HG02870 (cell line): Measurements from ENCODE around the gene DHX16.
"Not testable (repeated sequence)": the region's sequence is repeated elsewhere in the genome, so short reads cannot be mapped to it uniquely, and the experiment has no call there.

Source experiments
- ATAC-seq: cut with Tn5 transposase; IDR thresholded peaks from one replicate; pipeline ENCODE4 v1.9.1; 2021; ENCODE audit warnings: mild to moderate bottlenecking, moderate library complexity; ENCODE audit not compliant: unreplicated experiment

DHX16 gene

GRCh38 chr6:30672445-30673253 lies at the start of gene DHX16:
Gene DHX16 (minus strand): TSS chr6:30673006. CDS start chr6:30672841, 165 bp downstream.
- ATAC-seq, result peak; percentile 71

- not testable (repeated sequence) for ATAC-seq
These were observed 49.1 kb upstream of the DHX16 start for GRCh38 chr6:30722025-30722279.

- ATAC-seq, result peak; percentile 20
These were observed 48.6 kb upstream of the DHX16 start for GRCh38 chr6:30721198-30722024.

GRCh38 chr6:30720738-30721197 lies 48.0 kb upstream of the DHX16 start:
- ATAC-seq, result no peak

GRCh38 chr6:30719791-30720737 lies 47.3 kb upstream of the DHX16 start, which contains the start of gene TUBB:
Gene TUBB (plus strand): TSS chr6:30720352. CDS start chr6:30720507, 155 bp downstream.
- peak; percentile 46 for ATAC-seq

GRCh38 chr6:30719356-30719755 lies 46.5 kb upstream of the DHX16 start:
- ATAC-seq, result no peak

GRCh38 chr6:30717845-30718720 lies 45.3 kb upstream of the DHX16 start:
- ATAC-seq, result not testable (repeated sequence)

GRCh38 chr6:30717129-30717844 lies 44.5 kb upstream of the DHX16 start, which contains the start of gene MDC1:
Gene MDC1 (minus strand): TSS chr6:30717281. CDS start chr6:30715175, 2,106 bp downstream.
- peak; percentile 69 for ATAC-seq

- no peak for ATAC-seq
These were observed 44.0 kb upstream of the DHX16 start for GRCh38 chr6:30716879-30717128.

GRCh38 chr6:30714263-30714662 lies 41.5 kb upstream of the DHX16 start:
- no peak for ATAC-seq

GRCh38 chr6:30712441-30712945 lies 39.7 kb upstream of the DHX16 start:
- ATAC-seq, result no peak

- no peak for ATAC-seq
These were observed 39.1 kb upstream of the DHX16 start for GRCh38 chr6:30711758-30712380.

GRCh38 chr6:30709101-30709868 lies 36.5 kb upstream of the DHX16 start:
- no peak for ATAC-seq

- no peak for ATAC-seq
These were observed 34.6 kb upstream of the DHX16 start for GRCh38 chr6:30707281-30707850.

- ATAC-seq, result no peak
These were observed 32.8 kb upstream of the DHX16 start for GRCh38 chr6:30705620-30706019.

- no peak for ATAC-seq
These were observed 31.0 kb upstream of the DHX16 start for GRCh38 chr6:30703821-30704220.

- no peak for ATAC-seq
These were observed 30.2 kb upstream of the DHX16 start for GRCh38 chr6:30703011-30703410.

GRCh38 chr6:30700340-30700739 lies 27.5 kb upstream of the DHX16 start:
- no peak for ATAC-seq
